ENCODE results near the gene RAC3. TPM values are rescaled to one million over a fixed set of nuclear protein-coding genes. Genes with fewer than 3 reads are reported as not detected.

RAC3 gene
- total RNA-seq = 66.7 and 82.3 TPM in 2 replicates

DNA sequence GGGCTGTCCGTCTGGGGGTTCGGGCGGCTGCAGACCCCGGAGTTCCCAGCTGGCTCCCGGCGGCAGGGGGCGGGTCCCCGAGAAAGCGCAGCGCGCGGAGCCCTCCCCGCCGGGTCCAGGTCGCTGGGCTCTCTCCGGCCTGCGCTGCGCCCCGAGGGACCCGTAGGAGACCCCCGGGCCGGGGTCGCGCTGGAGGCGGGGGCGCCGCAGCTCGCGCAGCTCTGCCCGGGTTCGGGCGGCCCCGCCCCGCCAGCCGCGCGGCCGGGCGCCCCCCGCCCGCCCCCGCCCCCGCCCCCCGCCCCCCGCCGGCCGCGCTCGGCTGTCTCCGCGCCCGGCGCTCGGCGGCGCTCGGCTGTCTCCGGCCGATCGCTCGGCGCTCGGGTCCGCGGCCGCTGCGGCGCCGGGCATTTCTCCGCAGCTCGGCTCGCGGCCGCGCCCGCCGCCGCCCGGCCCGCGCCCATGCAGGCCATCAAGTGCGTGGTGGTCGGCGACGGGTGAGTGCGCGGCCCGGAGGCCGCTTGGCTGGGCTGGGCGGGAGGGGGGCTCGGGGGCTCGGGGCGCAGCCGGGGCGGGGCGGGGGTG, at the start of gene RAC3:
Gene RAC3, plus strand, starts transcription at position 376 of the 582 bp plus-strand sequence. Its CDS starts 84 bp downstream, at position 460.

DNA sequence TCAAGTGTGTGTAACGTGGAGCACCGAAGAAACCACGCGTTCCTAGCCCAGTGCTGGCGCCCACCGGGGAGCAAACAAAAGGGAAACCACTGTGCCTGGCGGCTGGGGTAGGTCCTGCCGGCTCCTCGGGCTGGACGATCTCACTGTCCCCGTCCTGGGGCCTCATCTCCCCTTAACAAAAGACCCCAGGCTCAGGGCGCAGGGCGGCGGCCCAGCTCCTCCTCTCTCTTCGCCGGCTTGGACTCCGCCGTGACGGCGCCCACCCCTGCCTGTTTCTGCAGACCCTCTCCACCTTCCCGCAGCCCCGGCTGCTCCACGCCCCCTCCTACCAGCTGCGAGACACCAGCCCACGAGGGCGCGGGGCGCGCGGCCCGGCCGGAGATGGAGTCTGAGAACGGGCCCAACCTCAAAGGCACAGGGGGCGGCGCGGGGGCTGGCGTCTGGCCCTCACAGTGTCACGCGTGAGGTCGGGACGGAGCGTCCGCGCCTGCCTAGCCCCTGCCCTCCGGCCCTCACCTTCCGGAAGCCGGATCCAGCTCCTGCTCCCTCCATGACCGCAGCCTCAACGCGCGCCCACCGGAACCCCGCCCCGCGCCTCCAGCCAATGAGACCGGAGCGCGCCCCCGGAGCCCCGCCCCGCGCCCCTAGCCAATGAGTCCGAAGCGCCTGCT, 9.0 kb upstream of the RAC3 start, which contains the start of gene CENPX:
Gene CENPX, minus strand, starts transcription at position 569 of the 671 bp plus-strand sequence. Its CDS starts 17 bp downstream, at position 552.

DNA sequence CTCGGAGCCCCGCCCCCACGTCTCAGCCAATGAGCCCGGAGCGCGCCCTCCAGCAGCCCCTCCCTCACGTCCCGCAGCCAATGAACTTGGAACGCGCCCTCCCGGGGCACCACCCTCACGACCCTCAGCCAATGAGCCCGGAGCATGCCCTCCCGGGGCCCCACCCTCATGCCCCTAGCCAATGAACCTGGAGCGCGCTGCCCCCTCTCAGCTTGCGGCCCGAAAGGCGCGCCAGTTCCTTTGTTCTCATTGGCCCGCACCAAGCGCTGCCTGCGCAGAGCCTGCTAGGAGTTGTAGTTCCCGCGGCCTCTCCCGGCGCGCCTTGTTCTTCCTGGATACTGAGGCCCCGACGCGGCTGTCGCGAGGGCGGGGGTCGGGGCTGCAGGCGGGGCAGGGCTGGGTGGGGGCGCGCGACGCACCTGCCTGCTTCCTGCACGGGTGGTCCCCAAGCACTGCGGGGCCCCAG, 8.5 kb upstream of the RAC3 start, which contains the start of gene LRRC45:
Gene LRRC45, plus strand, starts transcription at position 325 of the 466 bp plus-strand sequence. CDS start 339 bp downstream, outside the sequence.

DNA sequence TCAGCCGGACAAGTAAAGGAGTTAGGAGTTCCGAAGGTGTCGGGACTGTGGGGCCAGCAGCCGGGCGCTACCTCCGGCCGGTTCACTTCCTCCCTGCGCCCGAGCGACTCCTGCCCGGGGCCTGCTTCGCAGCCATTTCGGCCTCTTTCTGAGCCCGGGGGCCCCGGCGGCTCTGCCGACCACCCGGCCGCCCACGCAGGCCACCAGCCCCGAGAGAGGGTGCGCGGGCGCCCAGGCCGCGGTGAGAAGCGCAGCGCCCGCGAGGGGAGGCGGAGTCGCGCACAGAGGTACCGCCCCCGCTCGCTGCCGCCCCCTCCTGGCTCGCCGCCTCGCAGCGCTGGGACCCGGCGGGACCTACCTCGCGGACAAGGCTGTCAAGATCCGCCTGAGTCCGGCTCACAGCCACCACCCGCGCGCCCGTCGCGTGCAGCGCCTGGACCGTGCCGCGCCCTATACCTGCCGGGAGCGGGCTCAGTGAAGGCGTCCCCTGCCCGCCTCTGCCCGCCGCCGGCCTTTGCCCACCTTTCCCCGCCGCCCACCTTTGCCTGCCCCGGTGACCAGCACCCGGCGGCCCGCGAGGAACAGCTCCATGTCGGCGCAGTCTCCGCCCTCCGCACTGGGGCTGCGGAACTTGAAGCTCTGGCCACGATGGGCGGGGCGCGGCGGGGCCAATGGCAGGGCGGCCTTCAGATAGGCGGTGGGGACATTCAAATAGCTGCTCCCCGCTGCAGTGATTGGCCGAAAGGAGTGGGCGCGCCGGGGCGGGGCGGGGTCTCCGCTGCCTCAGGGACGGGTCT, 5.8 kb downstream of the RAC3 start, which contains the start of gene DCXR:
Gene DCXR, minus strand, starts transcription at position 606 of the 797 bp plus-strand sequence. Its CDS starts 15 bp downstream, at position 591.

DNA sequence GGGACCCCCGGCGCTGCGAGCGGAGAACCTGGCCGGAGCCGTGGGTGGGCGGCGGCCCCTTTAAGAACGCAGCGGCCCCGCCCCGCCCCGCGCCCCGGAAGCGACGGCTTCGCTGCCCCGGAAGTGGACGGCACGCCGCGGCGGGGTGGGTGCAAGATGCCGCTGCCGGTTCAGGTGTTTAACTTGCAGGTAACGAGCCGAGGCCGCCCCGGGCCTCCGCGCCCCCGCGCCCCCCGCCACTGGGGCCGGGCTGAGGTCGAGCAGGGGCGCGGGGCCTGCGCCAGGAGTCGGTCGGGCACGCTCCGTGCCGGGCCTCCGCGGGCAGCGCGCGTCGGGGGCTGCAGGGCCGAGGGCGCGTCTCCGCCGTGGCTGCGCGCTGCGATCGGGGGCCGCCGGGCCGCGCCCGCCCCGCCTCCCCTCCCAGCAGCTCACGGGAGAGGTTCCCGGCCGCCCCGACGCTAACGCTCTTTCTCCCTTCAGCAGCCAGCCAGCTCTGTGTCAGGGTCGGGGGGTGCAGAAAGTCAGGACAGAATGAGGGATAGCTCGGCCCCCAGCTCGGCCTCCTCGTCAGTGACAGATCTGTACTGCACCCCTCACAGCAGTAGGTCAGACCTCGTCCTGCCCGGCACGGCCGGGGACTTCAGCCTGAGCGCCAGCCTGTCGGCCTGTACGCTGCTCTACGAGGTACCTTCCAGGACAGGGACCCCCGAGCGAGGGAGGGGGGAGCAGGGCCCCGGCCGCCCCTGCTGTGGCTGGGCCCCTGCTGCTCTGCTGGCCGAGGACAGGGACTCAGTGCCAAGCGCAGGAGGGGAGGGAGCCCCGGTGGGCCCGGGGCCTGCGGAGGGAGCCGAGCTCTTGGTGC, 20.5 kb downstream of the RAC3 start, which contains the start of the genes GPS1 and RFNG:
Gene GPS1, plus strand, starts transcription at position 123 of the 862 bp plus-strand sequence. Its CDS starts 34 bp downstream, at position 157.
Gene RFNG, minus strand, starts transcription at position 36 of the 862 bp plus-strand sequence. CDS start 45 bp downstream, outside the sequence.

DNA sequence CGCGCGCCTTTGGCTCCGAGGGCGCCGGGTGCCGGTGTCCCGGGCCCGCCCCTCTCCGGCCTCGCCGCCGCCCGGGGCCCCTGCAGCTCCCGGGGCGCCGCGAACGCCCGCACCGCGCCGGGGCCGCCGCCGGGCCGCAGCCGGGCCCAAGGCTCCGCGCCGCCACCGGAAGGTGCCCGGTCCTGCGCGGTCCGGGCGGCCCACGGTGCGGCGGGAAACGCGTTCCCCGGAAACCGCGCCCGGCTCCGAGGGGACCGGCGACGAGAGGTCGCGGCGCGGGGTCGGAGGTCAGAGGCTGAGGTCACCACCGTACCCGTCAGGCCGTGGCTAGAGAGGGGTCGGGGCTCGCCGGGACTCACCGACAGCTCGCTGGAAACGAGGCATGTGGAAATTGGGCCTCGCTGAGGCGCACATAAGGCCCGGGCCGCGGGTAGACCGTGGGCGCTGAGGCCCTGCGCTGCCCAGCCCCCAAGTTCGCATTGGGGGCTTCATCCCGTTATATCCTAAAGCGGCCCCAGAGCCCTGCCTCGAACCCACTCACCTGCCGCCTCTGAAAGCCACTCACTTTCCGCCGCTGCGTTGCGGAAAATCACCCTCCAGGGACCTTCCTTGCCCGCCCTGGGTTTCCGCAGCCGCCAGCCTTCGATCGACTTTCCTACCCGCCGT, 34.3 kb downstream of the RAC3 start, which contains the start of gene DUS1L:
Gene DUS1L, minus strand, starts transcription at position 167 of the 666 bp plus-strand sequence. CDS start 745 bp downstream, outside the sequence.

Other genes starting within 250 kb of the RAC3 start
- gene GCGR, start 227.5 kb upstream of the RAC3 start, total RNA-seq = 0.63 TPM in 1 of 2 replicates, not detected in the other
- gene MCRIP1, start 198.4 kb upstream of the RAC3 start, total RNA-seq = 125 and 143 TPM in 2 replicates
- gene PPP1R27, start 196.6 kb upstream of the RAC3 start, total RNA-seq = not detected in 2 replicates
- gene P4HB, start 171.1 kb upstream of the RAC3 start, total RNA-seq = 811 and 1,110 TPM in 2 replicates
- gene ARHGDIA, start 160.3 kb upstream of the RAC3 start, total RNA-seq = 386 and 596 TPM in 2 replicates
- gene ALYREF, start 140.1 kb upstream of the RAC3 start, total RNA-seq = 102 and 252 TPM in 2 replicates
- gene ANAPC11, start 140.0 kb upstream of the RAC3 start, total RNA-seq = 147 and 222 TPM in 2 replicates
- gene NPB, start 129.4 kb upstream of the RAC3 start, total RNA-seq = 3.6 and 5.2 TPM in 2 replicates
- gene PCYT2, start 120.3 kb upstream of the RAC3 start, total RNA-seq = 40.7 and 71.9 TPM in 2 replicates
- gene SIRT7, start 113.5 kb upstream of the RAC3 start, total RNA-seq = 15.2 and 18.5 TPM in 2 replicates
- gene MAFG, start 103.9 kb upstream of the RAC3 start, total RNA-seq = 14.3 and 18.4 TPM in 2 replicates
- gene PYCR1, start 94.4 kb upstream of the RAC3 start, total RNA-seq = 104 and 162 TPM in 2 replicates
- not detected in 2 replicates for gene MYADML2, start 84.4 kb upstream of the RAC3 start, total RNA-seq
- gene NOTUM, start 70.5 kb upstream of the RAC3 start, total RNA-seq = 0.38 TPM in 1 of 2 replicates, not detected in the other
- gene ASPSCR1, start 54.0 kb upstream of the RAC3 start, total RNA-seq = 25.1 and 30.4 TPM in 2 replicates
- gene CENPX, start 8.8 kb upstream of the RAC3 start, total RNA-seq = 33.2 and 170 TPM in 2 replicates
- gene LRRC45, start 8.4 kb upstream of the RAC3 start, total RNA-seq = 17.0 and 33.1 TPM in 2 replicates
- gene DCXR, start 6.0 kb downstream of the RAC3 start, total RNA-seq = 105 and 113 TPM in 2 replicates
- 61.9 and 89.5 TPM in 2 replicates for gene RFNG, start 20.1 kb downstream of the RAC3 start, total RNA-seq
- 149 and 212 TPM in 2 replicates for gene GPS1, start 20.2 kb downstream of the RAC3 start, total RNA-seq
- 74.9 and 101 TPM in 2 replicates for gene DUS1L, start 34.1 kb downstream of the RAC3 start, total RNA-seq
- gene FASN, start 66.6 kb downstream of the RAC3 start, total RNA-seq = 229 and 345 TPM in 2 replicates
- gene CCDC57, start 181.2 kb downstream of the RAC3 start, total RNA-seq = 8.3 and 19.5 TPM in 2 replicates
- 154 and 199 TPM in 2 replicates for gene SLC16A3, start 197.4 kb downstream of the RAC3 start, total RNA-seq
- 56.4 and 73.3 TPM in 2 replicates for gene CSNK1D, start 242.0 kb downstream of the RAC3 start, total RNA-seq